Uterus (tissue), 4 donors: ENCODE data around the gene MYO6. TPM values are rescaled to one million over a fixed set of nuclear protein-coding genes. Genes with fewer than 3 reads are reported as not detected.

ENCODE experiments used
- DNase-seq, 2 donors: peaks; one replicate each; pipeline ENCODE4 v3.0.0-alpha.2; 2019 to 2020
- H3K27ac ChIP-seq, 2 donors: fragments of 200-600 bp; sonication (generic); 1 replicate in 1 of 2; 2 replicates in 1 of 2; pipeline ENCODE4 v1.5.1; 2016 to 2018
- H3K27me3 ChIP-seq, 2 donors: fragments of 200-600 bp; sonication (generic); one replicate each; pipeline ENCODE4 v1.5.1; 2018 to 2019; ENCODE audit warnings: control low read depth in 1 of 2
- H3K36me3 ChIP-seq, 2 donors: fragments of 200-600 bp; sonication (generic); one replicate each; pipeline ENCODE4 v1.5.1; 2019; ENCODE audit warnings: control low read depth in 1 of 2
- H3K4me1 ChIP-seq, 2 donors: fragments of 200-600 bp; sonication (generic); one replicate each; pipeline ENCODE4 v1.5.1; 2018 to 2019; ENCODE audit warnings: control low read depth in 1 of 2
- H3K4me3 ChIP-seq, 2 donors: fragments of 200-600 bp; sonication (generic); 1 replicate in 1 of 2; 2 replicates in 1 of 2; pipeline ENCODE4 v1.5.1; 2018 to 2019; ENCODE audit warnings: mild to moderate bottlenecking in 1 of 2
- H3K9me3 ChIP-seq, 2 donors: fragments of 200-600 bp; sonication (generic); one replicate each; pipeline ENCODE4 v1.5.1; 2019; ENCODE audit warnings: control low read depth in 1 of 2
- POLR2A ChIP-seq, 2 donors: fragments of 450-650 bp; IDR thresholded peaks; one replicate each; pipeline ENCODE4 v1.6.1; 2016; ENCODE audit warnings: antibody characterized with exemption in 2 of 2, mild to moderate bottlenecking in 1 of 2, moderate library complexity in 1 of 2
- intact Hi-C: fragments of 100-400 bp; cut with DNase I; formaldehyde crosslinking; loops from one replicate; pipeline ENCODE4 v1.15.1; 2023; ENCODE audit warnings: low total_unique reads
- total RNA-seq, 4 donors: library from RNA; depleted of rRNA in 3 of 4; stranded (reverse); fragments of >200 nt in 3 of 4; gene quantifications; one replicate each; pipeline versions ENCODE4 v1.1.0 to v1.2.4, GENCODE V29; 2014 to 2023
- TF ChIP-seq, protein P1 (sequence below), 4 experiments: fragments of 200-600 bp in 2 of 4; fragments of 450-650 bp in 2 of 4; sonication (generic) in 2 of 4; IDR thresholded peaks; one replicate each; pipeline ENCODE4 v1.5.1; 2016 to 2019; ENCODE audit warnings: antibody characterized with exemption in 4 of 4, mild to moderate bottlenecking in 2 of 4, moderate library complexity in 1 of 4
- donor health status: DM: yes; HTN: yes; CAD: no.

The MYO6 gene
- total RNA-seq, 4 donors from 2014 or later = 8.2 to 25.0 (median 14.1) TPM

GRCh38 chr6:75778757-75779156, 29.7 kb downstream of the MYO6 start:
- Histone ChIP-seq H3K4me1 (no peaks in the 10 kb centered on the region), H3K27me3 (no peaks in the 10 kb centered on the region), H3K27ac (no peak overlapping the region), H3K4me3 (no peak overlapping the region), H3K9me3 (no peaks in the 10 kb centered on the region), H3K36me3 (no peaks in the 10 kb centered on the region)
- no peak for DNase-seq
- TF ChIP-seq POLR2A (IDR thresholded peaks at IDR 0.05) = no peak
- TF ChIP-seq, protein P1, sequence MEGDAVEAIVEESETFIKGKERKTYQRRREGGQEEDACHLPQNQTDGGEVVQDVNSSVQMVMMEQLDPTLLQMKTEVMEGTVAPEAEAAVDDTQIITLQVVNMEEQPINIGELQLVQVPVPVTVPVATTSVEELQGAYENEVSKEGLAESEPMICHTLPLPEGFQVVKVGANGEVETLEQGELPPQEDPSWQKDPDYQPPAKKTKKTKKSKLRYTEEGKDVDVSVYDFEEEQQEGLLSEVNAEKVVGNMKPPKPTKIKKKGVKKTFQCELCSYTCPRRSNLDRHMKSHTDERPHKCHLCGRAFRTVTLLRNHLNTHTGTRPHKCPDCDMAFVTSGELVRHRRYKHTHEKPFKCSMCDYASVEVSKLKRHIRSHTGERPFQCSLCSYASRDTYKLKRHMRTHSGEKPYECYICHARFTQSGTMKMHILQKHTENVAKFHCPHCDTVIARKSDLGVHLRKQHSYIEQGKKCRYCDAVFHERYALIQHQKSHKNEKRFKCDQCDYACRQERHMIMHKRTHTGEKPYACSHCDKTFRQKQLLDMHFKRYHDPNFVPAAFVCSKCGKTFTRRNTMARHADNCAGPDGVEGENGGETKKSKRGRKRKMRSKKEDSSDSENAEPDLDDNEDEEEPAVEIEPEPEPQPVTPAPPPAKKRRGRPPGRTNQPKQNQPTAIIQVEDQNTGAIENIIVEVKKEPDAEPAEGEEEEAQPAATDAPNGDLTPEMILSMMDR (IDR thresholded peaks at IDR 0.05) = no peak
- intact Hi-C loops = no loop called here

DNA sequence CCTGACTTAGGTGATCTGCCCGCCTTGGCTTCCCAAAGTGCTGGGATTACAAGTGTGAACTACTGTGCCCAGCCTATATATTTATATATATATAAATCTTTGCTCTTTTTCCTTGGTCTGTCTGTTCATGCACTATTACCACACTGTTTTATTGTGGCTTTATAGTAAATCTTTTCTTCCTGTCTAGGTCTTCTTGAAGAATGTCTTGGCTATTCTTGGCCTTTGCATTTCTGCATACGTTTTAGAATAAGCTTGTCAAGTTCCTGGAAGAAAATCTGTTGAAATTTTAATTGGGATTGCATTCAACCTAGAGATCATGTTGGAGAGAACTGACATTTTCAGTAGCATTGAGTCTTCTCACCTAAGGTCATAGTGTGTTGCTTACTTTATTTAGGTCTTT, 37.1 kb downstream of the MYO6 start:
- no peaks in the 10 kb centered on the region for H3K27me3 ChIP-seq
- no peak overlapping the region for H3K4me3 ChIP-seq
- TF ChIP-seq, protein P1 (IDR thresholded peaks at IDR 0.05) = no peak
- no peak for TF ChIP-seq POLR2A (IDR thresholded peaks at IDR 0.05)
- no peaks in the 10 kb centered on the region for H3K36me3 ChIP-seq
- DNase-seq = no peak
- H3K9me3 ChIP-seq = no peaks in the 10 kb centered on the region
- H3K4me1 ChIP-seq = no peaks in the 10 kb centered on the region
- no peak overlapping the region for H3K27ac ChIP-seq
- intact Hi-C loops = no loop called here

DNA sequence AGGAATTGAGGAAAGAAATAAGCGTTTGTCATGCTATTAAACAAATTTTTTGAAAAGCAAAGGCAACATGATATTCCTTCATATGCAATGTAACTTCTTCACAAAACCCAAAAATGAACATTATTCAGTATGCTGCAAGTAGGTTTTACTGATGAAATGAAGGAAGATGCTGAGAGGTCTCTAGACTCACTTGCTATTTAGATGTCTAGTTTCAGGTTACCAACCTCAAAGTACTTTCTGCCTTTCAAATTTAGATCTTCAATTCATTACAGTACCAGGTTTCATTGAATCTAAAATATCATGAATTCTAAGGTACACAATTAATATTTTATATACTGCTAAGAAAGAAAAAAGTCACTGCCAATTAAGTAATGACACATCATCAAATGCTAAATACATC, 39.9 kb downstream of the MYO6 start:
- Histone ChIP-seq H3K36me3 (no peaks in the 10 kb centered on the region), H3K27ac (no peak overlapping the region), H3K4me3 (no peak overlapping the region), H3K27me3 (no peaks in the 10 kb centered on the region), H3K4me1 (no peaks in the 10 kb centered on the region), H3K9me3 (no peaks in the 10 kb centered on the region)
- DNase-seq = no peak
- intact Hi-C loops = no loop called here
- no peak for TF ChIP-seq POLR2A (IDR thresholded peaks at IDR 0.05)
- TF ChIP-seq, protein P1 (IDR thresholded peaks at IDR 0.05) = no peak

GRCh38 chr6:75791881-75792280, 42.8 kb downstream of the MYO6 start:
- no peaks in the 10 kb centered on the region for H3K4me1 ChIP-seq
- H3K27me3 ChIP-seq = no peaks in the 10 kb centered on the region
- intact Hi-C loops = no loop called here
- no peak overlapping the region for H3K27ac ChIP-seq
- H3K9me3 ChIP-seq = no peaks in the 10 kb centered on the region
- H3K36me3 ChIP-seq = no peaks in the 10 kb centered on the region
- no peak overlapping the region for H3K4me3 ChIP-seq
- no peak for DNase-seq
- TF ChIP-seq, protein P1 (IDR thresholded peaks at IDR 0.05) = no peak
- TF ChIP-seq POLR2A (IDR thresholded peaks at IDR 0.05) = no peak

GRCh38 chr6:75794351-75794846, 45.4 kb downstream of the MYO6 start:
- intact Hi-C loops = no loop called here
- Histone ChIP-seq H3K27ac (no peak overlapping the region), H3K36me3 (no peaks in the 10 kb centered on the region), H3K4me3 (no peak overlapping the region), H3K27me3 (no peaks in the 10 kb centered on the region), H3K9me3 (no peaks in the 10 kb centered on the region), H3K4me1 (no peaks in the 10 kb centered on the region)
- no peak for DNase-seq
- TF ChIP-seq POLR2A (IDR thresholded peaks at IDR 0.05) = no peak
- TF ChIP-seq, protein P1 (IDR thresholded peaks at IDR 0.05) = no peak
